PC-3 (cell line): ENCODE data around the gene KRTDAP. TPM values are rescaled to one million over a fixed set of nuclear protein-coding genes. Genes with fewer than 3 reads are reported as not detected.
"Not testable (repeated sequence)": the region's sequence is repeated elsewhere in the genome, so short reads cannot be mapped to it uniquely, and the experiment has no call there.

Source experiments
- ATAC-seq: fragments of 200-7000 bp; cut with Tn5 transposase; 2 replicates; pipeline ENCODE4 v1.9.1; 2020; ENCODE audit warnings: mild to moderate bottlenecking, moderate library complexity
- BruUV-seq: library from RNA; stranded (reverse); fragments of 400-500 nt; replicated peaks from 2 replicates; lab custom pipeline; 2021; lab: Mats Ljungman, UMichigan
- CTCF ChIA-PET: fragments of 300-600 bp; sonication (Branson Sonifier 250); formaldehyde crosslinking; loops from one replicate; lab custom pipeline; 2022; ENCODE audit warnings: antibody characterized with exemption; lab: Charles Lee
- POLR2A ChIA-PET: fragments of 300-600 bp; sonication (Branson Sonifier 250); formaldehyde crosslinking; loops from one replicate; lab custom pipeline; 2022; ENCODE audit warnings: antibody characterized with exemption; ENCODE audit not compliant: unreplicated experiment; lab: Charles Lee
- DNase-seq: peaks from one replicate; pipeline ENCODE4 v3.0.0-alpha.2; 2015
- H2AFZ ChIP-seq: fragments of 300-600 bp; sonication (generic); 2 replicates; pipeline ENCODE4 v1.6.0; 2016; ENCODE audit warnings: antibody characterized with exemption, low read length
- H3F3A ChIP-seq: fragments of 300-600 bp; sonication (generic); one replicate; pipeline ENCODE4 v1.6.0; 2017; ENCODE audit warnings: antibody characterized with exemption, low read length, control low read depth, mild to moderate bottlenecking; ENCODE audit not compliant: unreplicated experiment
- H3K27ac ChIP-seq: fragments of 300-600 bp; sonication (generic); 2 replicates; pipeline ENCODE4 v1.5.1; 2016; ENCODE audit warnings: mild to moderate bottlenecking, low read length
- H3K27me3 ChIP-seq: fragments of 300-600 bp; sonication (generic); 2 replicates; pipeline ENCODE4 v1.6.1; 2016; ENCODE audit warnings: low read length, mixed read lengths
- H3K36me3 ChIP-seq: fragments of 300-600 bp; sonication (generic); 2 replicates; pipeline ENCODE4 v1.6.1; 2016; ENCODE audit warnings: low read depth, mixed run types, low read length, mixed read lengths
- H3K4me1 ChIP-seq: fragments of 300-600 bp; sonication (generic); 2 replicates; pipeline ENCODE4 v1.5.1; 2016; ENCODE audit warnings: low read length; ENCODE audit not compliant: insufficient read depth
- H3K4me2 ChIP-seq: fragments of 300-600 bp; sonication (generic); 2 replicates; pipeline ENCODE4 v1.6.0; 2016; ENCODE audit warnings: low read length
- H3K4me3 ChIP-seq: fragments of 300-600 bp; sonication (generic); 2 replicates; pipeline ENCODE4 v1.5.1; 2016; ENCODE audit warnings: mild to moderate bottlenecking, low read length, mixed read lengths
- H3K79me2 ChIP-seq: fragments of 300-600 bp; sonication (generic); 2 replicates; pipeline ENCODE4 v1.6.1; 2017; ENCODE audit warnings: low read length, mixed read lengths
- H3K9ac ChIP-seq: fragments of 300-600 bp; sonication (generic); 2 replicates; pipeline ENCODE4 v1.6.0; 2016; ENCODE audit warnings: mild to moderate bottlenecking, low read length
- H3K9me2 ChIP-seq: fragments of 300-600 bp; sonication (generic); replicated peaks from 2 replicates; pipeline ENCODE4 v1.6.1; 2016; ENCODE audit warnings: mixed run types, low read length, mixed read lengths
- H3K9me3 ChIP-seq: fragments of 300-600 bp; sonication (generic); 2 replicates; pipeline ENCODE4 v1.6.1; 2016; ENCODE audit warnings: low read length, mixed read lengths
- H4K20me1 ChIP-seq: fragments of 300-600 bp; sonication (generic); 2 replicates; pipeline ENCODE4 v1.6.1; 2016; ENCODE audit warnings: low read length, mixed read lengths
- CTCF ChIP-seq: fragments of 300-600 bp; sonication (generic); conservative IDR thresholded peaks from 2 replicates; pipeline ENCODE4 v1.5.1; 2017; ENCODE audit warnings: antibody characterized with exemption, low read depth, mild to moderate bottlenecking, low read length
- EZH2 ChIP-seq: fragments of 300-600 bp; sonication (generic); IDR thresholded peaks from one replicate; pipeline ENCODE4 v1.6.1; 2017; ENCODE audit warnings: antibody characterized with exemption, mild to moderate bottlenecking, low read length; ENCODE audit not compliant: unreplicated experiment
- EZH2phosphoT487 ChIP-seq: fragments of 300-600 bp; sonication (generic); IDR thresholded peaks from 2 replicates; pipeline ENCODE4 v1.6.1; 2018; ENCODE audit warnings: mild to moderate bottlenecking, antibody characterized with exemption, low read length, borderline replicate concordance
- intact Hi-C: fragments of 100-400 bp; cut with micrococcal nuclease; formaldehyde crosslinking; loops from 2 replicates; pipeline ENCODE4 v1.9.0; 2023
- total RNA-seq: library from RNA; depleted of rRNA; stranded (reverse); fragments of >200 nt; gene quantifications from 2 replicates; pipeline ENCODE4 v1.2.3, GENCODE V29; 2014

The KRTDAP gene
- total RNA-seq, 1 experiment from 2014 or later, result not detected

DNA sequence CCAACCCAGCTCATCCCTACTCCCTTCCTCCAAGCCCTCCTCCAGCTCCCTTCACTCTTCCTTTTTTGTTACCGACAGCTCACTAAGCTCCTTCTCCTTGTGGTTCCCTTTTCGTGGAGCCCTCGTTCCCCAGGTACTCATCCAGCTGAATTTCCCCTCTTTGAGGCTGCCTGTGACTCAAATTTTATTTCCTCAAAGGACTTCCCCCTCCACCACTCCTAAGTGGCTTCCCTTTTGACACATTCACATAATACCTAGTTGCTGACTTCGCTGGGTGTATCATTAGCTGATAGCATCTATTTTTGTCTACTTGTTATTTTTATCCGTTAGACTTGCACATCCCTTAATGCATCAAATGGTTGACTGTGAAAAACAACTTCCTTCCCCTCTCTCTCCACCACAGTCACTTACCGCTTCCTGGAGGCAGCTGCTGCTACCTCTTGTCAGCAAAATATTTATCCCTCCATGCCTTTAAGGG is 27.7 kb downstream of the KRTDAP start:
- TF ChIP-seq EZH2phosphoT487, result no peak
- TF ChIP-seq EZH2, result no peak
- no peak for TF ChIP-seq CTCF
- Histone ChIP-seq H3K9me3 (no peaks in the 10 kb centered on the region), H4K20me1 (no peaks in the 10 kb centered on the region), H3K4me1 (no peaks in the 10 kb centered on the region), H2AFZ (no peak overlapping the region), H3K9me2 (no peaks in the 10 kb centered on the region), H3K4me2 (no peak overlapping the region), H3K27ac (no peak overlapping the region), H3K27me3 (peaks cover 2% of the 10 kb centered on the region; the same call in 1 of the 2 replicates), H3K4me3 (no peak overlapping the region), H3F3A (no peaks in the 10 kb centered on the region), H3K79me2 (no peaks in the 10 kb centered on the region), H3K9ac (no peak overlapping the region), H3K36me3 (no peaks in the 10 kb centered on the region)
- DNase-seq (no peak), ATAC-seq (no peak)
- BruUV-seq, result no TSS peak
- intact Hi-C loops, result no loop called here
- ChIA-PET CTCF (no interaction called here), POLR2A (no interaction called here)

GRCh38 chr19:35461788-35462187 is 28.5 kb downstream of the KRTDAP start:
- ATAC-seq, H3K27ac ChIP-seq, H3K36me3 ChIP-seq, H3K9me2 ChIP-seq, intact Hi-C loops, H4K20me1 ChIP-seq, H3K27me3 ChIP-seq, H3K79me2 ChIP-seq, CTCF ChIA-PET, H3K9ac ChIP-seq, BruUV-seq, H2AFZ ChIP-seq, H3K9me3 ChIP-seq, H3K4me3 ChIP-seq, DNase-seq, H3K4me2 ChIP-seq, H3F3A ChIP-seq, POLR2A ChIA-PET, H3K4me1 ChIP-seq: not testable (repeated sequence)

DNA sequence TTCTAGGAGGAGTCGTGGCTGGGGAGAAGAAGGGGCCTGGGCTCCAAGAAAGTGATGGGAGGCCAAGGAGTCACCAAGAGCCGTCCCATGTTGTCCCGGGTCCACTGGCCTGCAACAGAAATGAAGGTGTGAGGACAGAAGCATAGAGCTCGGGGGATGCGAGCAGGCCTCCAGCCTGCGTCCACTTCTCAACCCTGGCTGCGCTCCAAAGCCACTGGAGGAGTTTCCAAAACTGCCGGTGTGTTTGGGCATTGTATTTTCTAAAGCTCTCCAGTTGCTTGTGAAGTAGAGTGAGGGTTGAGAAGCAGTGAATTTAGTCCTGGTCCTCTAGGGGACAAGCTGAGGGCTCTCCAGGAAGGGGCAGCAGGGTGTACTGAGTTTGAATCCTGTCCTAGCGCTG is 29.2 kb downstream of the KRTDAP start:
- ChIA-PET POLR2A (no interaction called here), CTCF (no interaction called here)
- TF ChIP-seq EZH2 (no peak), CTCF (no peak), EZH2phosphoT487 (no peak)
- BruUV-seq, result no TSS peak
- no peak overlapping the region for H3K9ac ChIP-seq
- H2AFZ ChIP-seq, result no peak overlapping the region
- H3K79me2 ChIP-seq, result no peaks in the 10 kb centered on the region
- DNase-seq (no peak), ATAC-seq (no peak)
- H4K20me1 ChIP-seq, result no peaks in the 10 kb centered on the region
- intact Hi-C loops, result no loop called here
- H3K27me3 ChIP-seq, result peaks cover 6% of the 10 kb centered on the region
- no peak overlapping the region for H3K4me3 ChIP-seq
- no peak overlapping the region for H3K27ac ChIP-seq
- no peak overlapping the region for H3K4me2 ChIP-seq
- no peaks in the 10 kb centered on the region for H3F3A ChIP-seq
- no peaks in the 10 kb centered on the region for H3K36me3 ChIP-seq
- no peaks in the 10 kb centered on the region for H3K4me1 ChIP-seq
- no peaks in the 10 kb centered on the region for H3K9me2 ChIP-seq
- no peaks in the 10 kb centered on the region for H3K9me3 ChIP-seq
